HepG2 (cell line): ENCODE results near the gene C1RL. TPM values are rescaled to one million over a fixed set of nuclear protein-coding genes. Genes with fewer than 3 reads are reported as not detected.
A peak's percentile ranks its signal among the peaks of the same experiment; 100 is the strongest.

Source experiments
- ATAC-seq: fragments of 200-7000 bp; cut with Tn5 transposase; 3 replicates; pipeline ENCODE4 v1.9.1; 2020; ENCODE audit warnings: mild to moderate bottlenecking, moderate library complexity
- BruUV-seq: library from RNA; stranded (reverse); fragments of 400-500 nt; replicated peaks from 2 replicates; lab custom pipeline; 2021; lab: Mats Ljungman, UMichigan
- CTCF ChIA-PET: fragments of 300-600 bp; formaldehyde crosslinking; extraction: SDS; loops from one replicate; lab custom pipeline; 2021; ENCODE audit warnings: low total read pairs, inconsistent platforms, low intra/inter-chr PET ratio; lab: Yijun Ruan, JAX
- POLR2A ChIA-PET: fragments of 350-600 bp; sonication (Branson Sonifier 250); formaldehyde crosslinking; loops from one replicate; lab custom pipeline; 2020; ENCODE audit warnings: antibody characterized with exemption, inconsistent platforms; lab: Yijun Ruan, JAX
- DNase-seq: peaks from one replicate; pipeline ENCODE4 v3.0.0-alpha.2; 2015; ENCODE audit warnings: low spot score
- FAIRE-seq: peaks from 3 replicates; lab custom pipeline; 2011; peaks lifted over from hg19 to GRCh38; lab: Jason Lieb, UNC
- H2AFZ ChIP-seq: one replicate; pipeline ENCODE4 v1.6.1; 2011; ENCODE audit warnings: low read length, inconsistent platforms
- H3K27ac ChIP-seq: fragments of 300-600 bp; 3 replicates; pipeline ENCODE4 v1.8.0; 2011; ENCODE audit warnings: mixed run types, mild to moderate bottlenecking, mixed read lengths, low read length, inconsistent platforms; ENCODE audit not compliant: insufficient read depth; ENCODE audit errors: extremely low read length
- H3K27me3 ChIP-seq, 2 experiments: fragments of 200-600 bp in 1 of 2; 2 replicates in 1 of 2; 3 replicates in 1 of 2; pipeline versions ENCODE4 v1.6.0 to v1.8.0; 2011; ENCODE audit warnings: low read length in 2 of 2, mild to moderate bottlenecking in 2 of 2, moderate library complexity in 2 of 2, inconsistent platforms in 1 of 2; ENCODE audit not compliant: insufficient read depth in 2 of 2, control insufficient read depth in 1 of 2
- H3K36me3 ChIP-seq, 2 experiments: fragments of 200-600 bp in 1 of 2; replicated peaks in 1 of 2; 2 replicates in 1 of 2; 3 replicates in 1 of 2; pipeline versions ENCODE4 v1.5.1 to v1.8.0; 2011; ENCODE audit warnings: low read length in 2 of 2, inconsistent platforms in 1 of 2; ENCODE audit not compliant: insufficient read depth in 2 of 2, control insufficient read depth in 1 of 2
- H3K4me1 ChIP-seq: 2 replicates; pipeline ENCODE4 v1.5.1; 2012; ENCODE audit warnings: low read length, inconsistent platforms; ENCODE audit not compliant: insufficient read depth
- H3K4me2 ChIP-seq: 2 replicates; pipeline ENCODE4 v1.6.0; 2011; ENCODE audit warnings: low read depth, low read length, inconsistent platforms
- H3K4me3 ChIP-seq, 3 experiments: fragments of 200-600 bp in 1 of 3; sonication (generic), shearing (Covaris generic) in 1 of 3; replicated peaks in 1 of 3; 2 replicates each; pipeline ENCODE4 v1.5.1; 2011 to 2016; ENCODE audit warnings: low read length in 3 of 3, inconsistent platforms in 2 of 3, low read depth in 2 of 3, mild to moderate bottlenecking in 2 of 3, control low read depth in 1 of 3, mixed read lengths in 1 of 3; ENCODE audit not compliant: insufficient read depth in 1 of 3
- H3K79me2 ChIP-seq: one replicate; pipeline ENCODE4 v1.6.1; 2011; ENCODE audit warnings: low read length, inconsistent platforms; ENCODE audit not compliant: insufficient read depth
- H3K9ac ChIP-seq: 2 replicates; pipeline ENCODE4 v1.6.0; 2011; ENCODE audit warnings: mild to moderate bottlenecking, low read depth, low read length, inconsistent platforms; ENCODE audit not compliant: insufficient read depth
- H3K9me3 ChIP-seq: 2 replicates; pipeline ENCODE4 v1.5.1; 2012; ENCODE audit warnings: mild to moderate bottlenecking, low read length
- H4K20me1 ChIP-seq: 2 replicates; pipeline ENCODE4 v1.6.0; 2011; ENCODE audit warnings: inconsistent platforms, mild to moderate bottlenecking, low read length, moderate library complexity; ENCODE audit not compliant: insufficient read depth
- AGO2 ChIP-seq: fragments of 200-400 bp; formaldehyde crosslinking; optimal IDR thresholded peaks from 2 replicates; pipeline ENCODE3; 2017; ENCODE audit warnings: mild to moderate bottlenecking, low read depth, low read length, moderate library complexity
- CBFB ChIP-seq: sonication (generic); formaldehyde crosslinking; IDR thresholded peaks from 2 replicates; pipeline ENCODE4 v1.4.0; 2020; ENCODE audit warnings: missing genetic modification reagents
- CENPX ChIP-seq: sonication (generic); formaldehyde crosslinking; IDR thresholded peaks from 2 replicates; pipeline ENCODE4 v1.9.0; 2021; ENCODE audit warnings: mild to moderate bottlenecking, missing genetic modification reagents, moderate library complexity
- ELF3 ChIP-seq: IDR thresholded peaks from 2 replicates; pipeline ENCODE4 v1.6.1; 2016; ENCODE audit warnings: missing genetic modification reagents, missing compliant biosample characterization
- ESRRA ChIP-seq: sonication (generic); formaldehyde crosslinking; IDR thresholded peaks from 2 replicates; pipeline ENCODE4 v1.5.1; 2020; ENCODE audit warnings: mild to moderate bottlenecking, low read depth, missing genetic modification reagents
- FOXA1 ChIP-seq, 2 experiments: fragments of 450-650 bp in 1 of 2; sonication (generic) in 1 of 2; formaldehyde crosslinking in 1 of 2; IDR thresholded peaks; 2 replicates each; pipeline versions ENCODE4 v1.4.0 to v1.6.1; 2016 to 2020; ENCODE audit warnings: missing genetic modification reagents in 1 of 2
- FOXA3 ChIP-seq: IDR thresholded peaks from 2 replicates; pipeline ENCODE4 v1.6.1; 2016; ENCODE audit warnings: missing genetic modification reagents, missing compliant biosample characterization
- PITX1 ChIP-seq: sonication (generic); formaldehyde crosslinking; IDR thresholded peaks from 2 replicates; pipeline ENCODE4 v1.5.1; 2020; ENCODE audit warnings: mild to moderate bottlenecking, missing genetic modification reagents
- RFX1 ChIP-seq: fragments of 450-650 bp; IDR thresholded peaks from 2 replicates; pipeline ENCODE4 v1.6.1; 2017
- TCF7L2 ChIP-seq: IDR thresholded peaks from 2 replicates; pipeline ENCODE4 v1.6.1; 2011; ENCODE audit warnings: mild to moderate bottlenecking, low read depth, low read length, moderate library complexity
- TIGD3 ChIP-seq: sonication (generic); formaldehyde crosslinking; IDR thresholded peaks from 2 replicates; pipeline ENCODE4 v1.5.1; 2020; ENCODE audit warnings: mild to moderate bottlenecking, missing genetic modification reagents, borderline replicate concordance
- WGBS: methylation state at CpG from one replicate; pipeline ENCODE4 v1.1.6; 2017; ENCODE audit warnings: low lambda C conversion rate; 5-methylcytosine and 5-hydroxymethylcytosine counted together
- in situ Hi-C: cut with HindIII; loops from 2 replicates; pipeline ENCODE4 v1.10.0; 2017; ENCODE audit warnings: low pct_unique_long_range_greater_than_20kb; ENCODE audit not compliant: extremely low pct_ligation_motif_present
- intact Hi-C: fragments of 100-400 bp; cut with micrococcal nuclease; formaldehyde crosslinking; loops from one replicate; pipeline ENCODE4 v1.10.0; 2022; ENCODE audit not compliant: unreplicated experiment
- polyA plus RNA-seq, 8 experiments: library from polyadenylated mRNA; depleted of rRNA in 3 of 8; stranded (reverse) in 7 of 8; unstranded in 1 of 8; fragments of >200 nt; fragmentation: Illumina TruSeq in 4 of 8; extraction: Trizol in 4 of 8; gene quantifications; 2 replicates each; pipeline versions ENCODE4 v1.2.1 to v1.2.3, GENCODE V29; 2011 to 2016; ENCODE audit warnings: low read depth in 4 of 8, missing spikeins in 1 of 8, mixed read lengths in 1 of 8; ENCODE audit not compliant: insufficient read depth in 1 of 8
- total RNA-seq, 5 experiments: library from RNA; depleted of rRNA; stranded (reverse); fragments of >200 nt; fragmentation: Illumina TruSeq; extraction: Trizol; gene quantifications; 2 replicates each; pipeline ENCODE4 v1.2.3, GENCODE V29; 2016; ENCODE audit warnings: low read depth in 1 of 5
- TF ChIP-seq, protein P1 (sequence below): sonication (generic); formaldehyde crosslinking; IDR thresholded peaks from 2 replicates; pipeline ENCODE4 v1.4.0; 2020; ENCODE audit warnings: missing genetic modification reagents, borderline replicate concordance
- TF ChIP-seq, protein P2 (sequence below), 2 experiments: sonication (generic) in 1 of 2; formaldehyde crosslinking in 1 of 2; IDR thresholded peaks; 2 replicates each; pipeline versions ENCODE4 v1.5.1 to v1.6.1; 2011 to 2020; ENCODE audit warnings: borderline replicate concordance in 1 of 2, low read depth in 1 of 2, low read length in 1 of 2, mild to moderate bottlenecking in 1 of 2, missing genetic modification reagents in 1 of 2, moderate library complexity in 1 of 2

Gene C1RL
- total and polyA plus RNA-seq, 2 of the 13 experiments (the other 11 are each of a cell fraction or from before 2014, with no cell fraction given): 28.9 to 53.1 TPM

DNA sequence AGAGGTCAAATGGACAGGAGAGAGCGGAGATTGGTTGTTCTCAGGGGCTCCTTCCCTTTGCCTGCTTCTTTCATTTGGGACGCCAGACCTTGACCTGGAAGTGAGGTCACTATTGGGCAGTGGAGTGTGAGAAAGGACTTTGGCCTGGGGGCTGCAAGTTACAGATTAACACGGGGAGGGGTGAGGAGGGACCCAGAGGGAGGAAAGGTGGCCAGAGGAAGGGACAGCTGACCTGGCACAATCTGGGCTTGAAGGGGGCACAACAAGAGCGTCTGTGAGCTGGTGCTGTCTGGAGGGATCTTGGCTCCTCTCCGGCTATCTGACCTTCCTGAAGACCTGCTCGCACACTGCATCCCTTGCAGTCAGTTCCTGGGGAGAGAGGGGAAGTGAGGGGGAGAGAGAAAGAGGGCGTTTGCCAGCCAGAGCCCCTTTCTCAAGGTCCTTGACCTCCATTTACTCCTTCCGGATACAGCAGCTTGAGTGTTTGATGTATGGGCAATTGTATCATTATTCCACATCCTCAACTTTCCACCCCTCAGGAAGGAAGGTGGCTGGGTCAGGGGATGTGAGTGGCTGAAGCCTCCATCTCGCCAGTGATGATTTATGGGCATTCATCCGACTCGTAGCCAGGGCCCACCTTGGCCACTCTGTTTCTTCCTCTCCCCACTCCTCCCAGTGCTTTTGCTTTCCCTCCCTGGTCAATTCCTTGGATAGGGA is 14.9 kb upstream of the C1RL start (continued):
- 0 out of 2 replicates have a peak, but pooled peaks have one; percentile 22 for TF ChIP-seq CBFB

GRCh38 chr12:7122811-7123769 is 14.1 kb upstream of the C1RL start:
- ATAC-seq: peak; percentile 26
- peak; percentile 79 for FAIRE-seq
- CTCF ChIA-PET: no interaction called here
- Histone ChIP-seq H3K9ac (peak overlapping the region; percentile 58), H3K4me1 (peaks cover 74% of the 10 kb centered on the region), H2AFZ (no peak overlapping the region), H3K9me3 (no peaks in the 10 kb centered on the region), H3K4me2 (peak overlapping the region; percentile 92), H3K27me3 (no peaks in the 10 kb centered on the region; a peak in 1 of 5 replicates), H3K79me2 (no peaks in the 10 kb centered on the region), H4K20me1 (no peaks in the 10 kb centered on the region), H3K4me3 (peak overlapping the region; percentile 20 to 65 (median 29); a peak in 5 of 6 replicates), H3K27ac (peak overlapping the region; percentile 77), H3K36me3 (peaks cover 3% of the 10 kb centered on the region in 2 experiments; a peak in 2 of 5 replicates)
- DNase-seq: no peak
- 10% methylated on average over 7 of the region's 7 CpGs for whole genome bisulfite sequencing
- BruUV-seq: TSS peak; percentile 43
- intact Hi-C loops (no loop called here), in situ Hi-C loops (no loop called here)
- POLR2A ChIA-PET: interaction anchor here (0.6 to 4.6 kb wide), 15 partner anchors 8 to 251 kb away, joined by 3 to 88 read pairs (median 5); partner anchors contain the start of genes C12orf57, C1RL, C1S and LPCAT3
- TF ChIP-seq AGO2: no peak
- no peak for TF ChIP-seq TCF7L2
- TF ChIP-seq ELF3: 0 out of 2 replicates have a peak, but pooled peaks have one; percentile 14
- TF ChIP-seq, protein P1, sequence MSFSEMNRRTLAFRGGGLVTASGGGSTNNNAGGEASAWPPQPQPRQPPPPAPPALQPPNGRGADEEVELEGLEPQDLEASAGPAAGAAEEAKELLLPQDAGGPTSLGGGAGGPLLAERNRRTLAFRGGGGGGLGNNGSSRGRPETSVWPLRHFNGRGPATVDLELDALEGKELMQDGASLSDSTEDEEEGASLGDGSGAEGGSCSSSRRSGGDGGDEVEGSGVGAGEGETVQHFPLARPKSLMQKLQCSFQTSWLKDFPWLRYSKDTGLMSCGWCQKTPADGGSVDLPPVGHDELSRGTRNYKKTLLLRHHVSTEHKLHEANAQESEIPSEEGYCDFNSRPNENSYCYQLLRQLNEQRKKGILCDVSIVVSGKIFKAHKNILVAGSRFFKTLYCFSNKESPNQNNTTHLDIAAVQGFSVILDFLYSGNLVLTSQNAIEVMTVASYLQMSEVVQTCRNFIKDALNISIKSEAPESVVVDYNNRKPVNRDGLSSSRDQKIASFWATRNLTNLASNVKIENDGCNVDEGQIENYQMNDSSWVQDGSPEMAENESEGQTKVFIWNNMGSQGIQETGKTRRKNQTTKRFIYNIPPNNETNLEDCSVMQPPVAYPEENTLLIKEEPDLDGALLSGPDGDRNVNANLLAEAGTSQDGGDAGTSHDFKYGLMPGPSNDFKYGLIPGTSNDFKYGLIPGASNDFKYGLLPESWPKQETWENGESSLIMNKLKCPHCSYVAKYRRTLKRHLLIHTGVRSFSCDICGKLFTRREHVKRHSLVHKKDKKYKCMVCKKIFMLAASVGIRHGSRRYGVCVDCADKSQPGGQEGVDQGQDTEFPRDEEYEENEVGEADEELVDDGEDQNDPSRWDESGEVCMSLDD: no peak
- peak; percentile 19; the same call in 1 of the 2 replicates for TF ChIP-seq FOXA3 (CRISPR knock-in tag)
- no peak for TF ChIP-seq RFX1
- no peak for TF ChIP-seq CENPX (CRISPR knock-in tag)
- no peak for TF ChIP-seq PITX1
- no peak for TF ChIP-seq TIGD3
- peak; percentile 24; the same call in 1 of the 2 replicates for TF ChIP-seq ESRRA (CRISPR knock-in tag)
- TF ChIP-seq, protein P2, sequence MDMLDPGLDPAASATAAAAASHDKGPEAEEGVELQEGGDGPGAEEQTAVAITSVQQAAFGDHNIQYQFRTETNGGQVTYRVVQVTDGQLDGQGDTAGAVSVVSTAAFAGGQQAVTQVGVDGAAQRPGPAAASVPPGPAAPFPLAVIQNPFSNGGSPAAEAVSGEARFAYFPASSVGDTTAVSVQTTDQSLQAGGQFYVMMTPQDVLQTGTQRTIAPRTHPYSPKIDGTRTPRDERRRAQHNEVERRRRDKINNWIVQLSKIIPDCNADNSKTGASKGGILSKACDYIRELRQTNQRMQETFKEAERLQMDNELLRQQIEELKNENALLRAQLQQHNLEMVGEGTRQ (IDR thresholded peaks at IDR 0.05; ENCODE audit: low read depth, low read length): no peak
- TF ChIP-seq, protein P2 (CRISPR knock-in tag; IDR thresholded peaks at IDR 0.05; ENCODE audit: borderline replicate concordance): no peak
- no peak for TF ChIP-seq FOXA1 (IDR thresholded peaks at IDR 0.05)
- TF ChIP-seq FOXA1 (CRISPR knock-in tag; IDR thresholded peaks at IDR 0.05): no peak
